ENCODE data around the gene ABCB8. TPM values are rescaled to one million over a fixed set of nuclear protein-coding genes. Genes with fewer than 3 reads are reported as not detected.

The ABCB8 gene
- total RNA-seq = 33.8 and 48.9 TPM in 2 replicates

DNA sequence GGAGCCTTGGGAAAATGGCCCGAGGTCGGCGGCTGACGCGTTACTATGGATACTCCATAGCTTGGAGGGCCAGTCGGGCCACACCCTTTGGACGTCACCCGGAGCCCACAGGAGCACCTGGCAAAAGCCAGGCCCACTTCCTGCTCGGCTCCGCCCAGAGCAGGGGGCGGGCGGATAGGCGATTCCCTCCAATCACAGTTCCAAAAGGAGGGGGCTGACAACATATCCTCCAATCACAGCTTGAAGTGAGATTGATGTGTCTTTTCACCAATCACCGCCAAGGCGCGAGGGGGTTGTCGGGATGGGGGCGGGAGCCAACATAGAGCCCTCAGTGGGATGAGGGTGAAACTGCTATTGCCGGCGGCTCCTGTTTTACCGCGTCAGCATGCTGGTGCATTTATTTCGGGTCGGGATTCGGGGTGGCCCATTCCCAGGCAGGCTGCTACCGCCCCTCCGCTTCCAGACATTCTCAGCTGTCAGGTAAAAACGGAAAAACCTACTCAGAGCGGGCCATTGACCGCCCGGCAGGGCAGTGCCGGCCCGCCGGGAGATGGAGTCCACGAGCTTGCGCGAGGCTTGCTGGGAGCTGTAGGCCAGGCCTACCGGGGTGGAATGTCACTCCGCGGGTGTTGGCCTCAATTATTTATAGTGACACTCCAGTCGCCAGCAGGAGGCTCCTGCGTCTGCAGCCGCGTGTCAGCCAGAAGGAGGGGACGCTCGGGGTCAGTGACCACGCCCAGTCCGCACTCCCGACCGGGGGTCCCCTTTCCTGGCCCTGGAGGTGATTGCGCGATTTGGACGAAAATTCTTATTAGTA is at the start of gene ABCB8:
Gene ABCB8, plus strand, starts transcription at position 320 of the 817 bp plus-strand sequence. Its CDS starts 66 bp downstream, at position 386.

DNA sequence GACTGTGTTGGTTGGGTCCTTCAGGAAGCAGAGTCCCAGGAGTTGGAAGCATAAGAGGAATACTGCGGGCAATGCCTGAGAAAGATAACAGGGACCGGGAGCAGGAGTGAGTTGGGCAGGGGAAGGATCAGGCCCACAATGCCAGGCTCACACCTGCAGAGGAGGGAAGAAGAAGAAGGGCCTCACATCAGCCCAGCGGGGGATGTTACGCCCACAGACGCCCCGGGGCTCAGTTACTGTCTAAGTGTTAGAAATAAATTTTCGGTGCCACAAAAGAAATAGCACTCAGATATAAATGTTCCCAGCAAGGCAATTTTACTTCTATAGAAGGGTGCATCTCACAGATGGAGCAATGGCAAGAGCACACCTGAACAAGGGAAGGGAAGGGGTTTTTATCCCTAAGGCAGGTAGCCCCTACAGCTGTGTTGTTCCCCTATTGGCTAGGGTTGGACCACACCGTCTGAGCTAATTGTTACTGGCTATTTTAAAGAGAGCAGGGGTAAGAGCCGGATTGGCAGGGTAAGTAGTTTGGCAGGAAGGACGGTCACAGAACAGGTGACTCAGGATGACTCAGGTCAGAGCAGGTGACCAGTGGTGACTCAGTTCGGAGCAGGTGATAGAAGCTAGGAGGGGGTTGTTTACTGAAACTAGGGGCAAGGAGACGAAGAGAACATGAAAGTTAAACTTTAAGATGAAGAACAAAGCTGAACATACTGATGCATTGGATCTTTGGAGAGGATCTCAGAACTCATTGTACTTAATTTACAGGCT is 37.6 kb upstream of the ABCB8 start, which contains the start of gene NOS3:
Gene NOS3, plus strand, starts transcription at position 602 of the 771 bp plus-strand sequence. CDS start 2,787 bp downstream, outside the sequence.

DNA sequence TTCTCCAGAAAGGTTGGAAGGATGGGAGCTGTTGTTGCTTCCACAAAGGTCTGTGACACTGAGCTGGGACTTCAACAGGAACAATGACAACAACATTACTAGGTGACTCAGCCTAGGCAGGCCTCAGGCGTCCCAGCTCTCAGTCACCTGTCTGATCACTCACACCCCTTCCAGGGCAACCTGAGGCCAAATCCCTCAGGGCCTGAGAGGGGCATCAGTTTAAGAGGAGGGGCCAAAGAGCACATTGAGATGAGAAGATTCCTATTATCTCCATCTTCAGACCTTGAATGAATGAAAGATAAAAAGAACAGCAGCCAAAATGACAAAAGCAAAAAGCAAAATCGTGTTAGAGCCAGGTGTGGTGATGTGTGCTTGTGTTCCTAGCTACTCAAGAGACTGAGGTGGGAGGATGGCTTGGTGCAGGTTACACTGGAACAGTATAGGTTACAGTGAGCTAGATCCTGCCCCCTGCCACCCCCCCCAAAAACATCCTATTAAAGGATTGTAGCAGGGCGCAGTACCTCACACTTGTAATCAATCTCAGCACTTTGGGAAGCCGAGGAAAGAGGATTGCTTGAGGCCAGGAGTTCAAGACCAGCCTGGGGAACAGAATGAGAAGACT is 3.7 kb upstream of the ABCB8 start, which contains the start of gene ATG9B:
Gene ATG9B, minus strand, starts transcription at position 60 of the 622 bp plus-strand sequence. CDS start 71 bp downstream, outside the sequence.

GRCh38 chr7:151047976-151048815 is 19.9 kb downstream of the ABCB8 start, which contains the start of gene ASIC3:
Gene ASIC3, plus strand, starts transcription at chr7:151048531. Its CDS starts 355 bp downstream, at chr7:151048886.

DNA sequence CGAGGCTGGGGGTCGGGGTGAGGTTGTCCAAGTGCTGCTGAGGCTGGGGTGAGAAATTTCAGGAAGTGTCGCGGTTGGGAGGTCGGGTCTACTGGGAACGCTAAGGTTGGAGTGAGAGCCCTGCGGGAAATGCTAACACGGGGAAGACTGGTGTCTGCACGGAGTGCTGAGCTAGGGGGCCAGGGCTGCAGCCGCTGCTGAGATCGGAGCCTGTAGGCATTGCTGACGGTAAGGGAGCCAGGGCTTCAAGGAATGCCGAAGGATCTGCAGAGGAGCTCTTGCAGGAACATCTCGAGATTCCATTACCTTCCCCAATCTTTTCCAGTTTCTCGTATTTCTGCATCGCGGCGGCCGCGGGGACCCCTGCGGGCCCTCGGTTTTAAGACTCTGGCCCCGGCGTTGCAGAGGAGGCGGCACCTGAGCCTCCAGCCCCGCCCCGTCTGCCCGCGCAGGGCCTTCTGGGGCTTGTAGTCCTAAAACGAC is 29.3 kb downstream of the ABCB8 start, which contains the start of gene CDK5:
Gene CDK5, minus strand, starts transcription at position 392 of the 483 bp plus-strand sequence. Its CDS starts 49 bp downstream, at position 343.

DNA sequence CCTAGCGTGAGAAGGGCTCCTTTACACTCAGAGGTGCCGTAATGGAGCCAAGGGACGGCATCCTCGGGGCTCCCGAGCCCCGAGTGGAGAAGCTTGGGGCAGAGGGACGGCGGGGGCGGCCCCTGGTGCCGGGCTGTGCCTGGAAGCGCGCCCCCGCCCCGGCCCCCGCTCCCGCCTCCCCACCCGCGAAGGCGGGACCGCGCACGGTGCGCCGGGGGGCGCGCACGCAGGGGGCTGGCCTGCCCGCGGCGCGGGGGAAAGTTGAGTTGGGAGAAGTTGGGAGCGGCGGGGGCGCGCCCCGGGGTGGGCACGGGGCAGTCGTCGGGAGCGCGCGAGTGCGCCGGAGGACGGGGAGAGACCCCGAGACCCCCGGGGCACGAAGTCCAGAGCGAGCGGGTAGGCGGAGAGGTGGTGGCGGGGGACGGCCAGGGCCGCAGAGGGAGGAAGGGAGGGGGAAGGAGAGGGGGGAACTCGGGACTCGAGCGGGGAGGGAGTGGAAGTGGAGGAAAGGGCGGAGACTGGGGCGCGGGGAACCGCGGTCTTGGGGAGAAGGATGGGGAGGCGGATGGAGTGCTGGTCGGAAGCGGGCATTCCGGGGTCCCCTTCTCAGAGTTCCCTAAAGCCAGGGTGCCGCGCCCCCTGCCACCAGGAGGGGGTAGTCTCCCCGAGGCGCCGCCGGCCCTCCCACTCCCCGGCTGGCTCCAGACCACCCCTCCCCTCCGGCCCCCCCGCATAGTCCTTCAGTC is 31.3 kb downstream of the ABCB8 start, which contains the start of gene SLC4A2:
Gene SLC4A2, plus strand, starts transcription at position 223 of the 746 bp plus-strand sequence. CDS start 2,399 bp downstream, outside the sequence.

DNA sequence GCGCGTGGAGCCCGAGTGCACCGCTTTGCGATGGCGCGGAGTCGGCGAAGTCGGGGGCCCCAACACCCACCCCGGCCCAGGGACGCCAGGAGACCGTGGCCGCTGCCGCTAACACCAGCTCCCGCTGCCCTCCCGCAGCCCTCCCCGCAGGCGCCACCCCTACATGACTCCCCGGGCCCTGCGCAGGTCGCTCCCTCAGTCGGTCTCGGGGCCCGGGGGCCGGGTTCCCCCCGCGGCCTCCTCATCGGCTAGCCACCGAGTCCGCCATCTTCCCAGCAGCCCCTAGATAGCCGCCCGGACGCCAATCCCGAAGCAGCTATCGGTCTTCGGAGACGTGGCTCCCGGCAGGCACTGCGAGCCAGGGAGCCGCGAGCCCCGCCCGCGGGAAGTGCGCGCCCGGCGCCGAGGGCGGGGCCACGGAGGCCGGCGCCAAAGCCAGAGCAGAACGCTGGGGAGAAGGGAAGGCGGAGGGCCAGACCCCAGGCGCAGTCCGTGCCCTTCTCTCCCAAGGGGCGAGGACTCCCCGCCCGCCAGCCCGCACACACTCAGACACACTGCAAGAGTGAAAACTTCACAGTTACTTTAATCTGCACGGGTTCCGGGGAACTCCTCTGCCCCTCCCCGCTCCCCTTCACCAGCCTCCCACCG is 52.4 kb downstream of the ABCB8 start, which contains the start of gene FASTK:
Gene FASTK, minus strand, starts transcription at position 288 of the 648 bp plus-strand sequence. Its CDS starts 43 bp downstream, at position 245.

GRCh38 chr7:151083071-151083823 is 55.0 kb downstream of the ABCB8 start, which contains the start of gene TMUB1:
Gene TMUB1, minus strand, starts transcription at chr7:151083493. Its CDS starts 930 bp downstream, at chr7:151082563.

GRCh38 chr7:151085691-151086620 is 57.7 kb downstream of the ABCB8 start, which contains the start of gene AGAP3:
Gene AGAP3, plus strand, starts transcription at chr7:151086475. Its CDS starts 267 bp downstream, at chr7:151086742.

Other genes with a start within 250 kb of the ABCB8 start
- 16.9 TPM in 1 of 2 replicates, not detected in the other for gene TMEM176B, start 228.1 kb upstream of the ABCB8 start, total RNA-seq
- 5.5 TPM in 1 of 2 replicates, not detected in the other for gene TMEM176A, start 227.7 kb upstream of the ABCB8 start, total RNA-seq
- not detected in 2 replicates for gene AOC1, start 175.9 kb upstream of the ABCB8 start, total RNA-seq
- gene KCNH2, start 50.1 kb upstream of the ABCB8 start, total RNA-seq = not detected in 2 replicates
- gene NOS3, start 37.4 kb upstream of the ABCB8 start, total RNA-seq = 3.3 and 3.9 TPM in 2 replicates
- gene ATG9B, start 4.0 kb upstream of the ABCB8 start, total RNA-seq = 0.20 and 0.37 TPM in 2 replicates
- 0.20 and 0.37 TPM in 2 replicates for gene ASIC3, start 20.1 kb downstream of the ABCB8 start, total RNA-seq
- gene CDK5, start 29.4 kb downstream of the ABCB8 start, total RNA-seq = 15.1 and 19.5 TPM in 2 replicates
- gene SLC4A2, start 31.1 kb downstream of the ABCB8 start, total RNA-seq = 43.7 and 55.9 TPM in 2 replicates
- 57.7 and 68.2 TPM in 2 replicates for gene FASTK, start 52.4 kb downstream of the ABCB8 start, total RNA-seq
- gene TMUB1, start 55.0 kb downstream of the ABCB8 start, total RNA-seq = 12.5 and 15.8 TPM in 2 replicates
- gene AGAP3, start 58.0 kb downstream of the ABCB8 start, total RNA-seq = 52.2 and 60.0 TPM in 2 replicates
- gene GBX1, start 139.2 kb downstream of the ABCB8 start, total RNA-seq = not detected in 2 replicates
- not detected in 2 replicates for gene ASB10, start 158.8 kb downstream of the ABCB8 start, total RNA-seq
- gene H2BK1, start 182.0 kb downstream of the ABCB8 start, total RNA-seq = not detected in 2 replicates
- 73.9 and 75.7 TPM in 2 replicates for gene ABCF2, start 198.8 kb downstream of the ABCB8 start, total RNA-seq
- gene CHPF2, start 204.0 kb downstream of the ABCB8 start, total RNA-seq = 55.1 and 63.3 TPM in 2 replicates
- gene SMARCD3, start 220.2 kb downstream of the ABCB8 start, total RNA-seq = 17.6 and 17.8 TPM in 2 replicates

Measured in subcutaneous preadipocyte (primary cell).